WERI-Rb-1 (cell line): ENCODE results near the gene ZNF429.

Experiments used
- DNase-seq: peaks from one replicate; pipeline ENCODE4 v3.0.0-alpha.2; 2020
- H3K27ac ChIP-seq: fragments of 250-450 bp; sonication (Bioruptor Pico); 2 replicates; pipeline ENCODE4 v1.5.1; 2020; ENCODE audit warnings: mild to moderate bottlenecking, moderate library complexity
- H3K27me3 ChIP-seq: fragments of 250-450 bp; sonication (Bioruptor Pico); 2 replicates; pipeline ENCODE4 v1.5.1; 2021; ENCODE audit warnings: mild to moderate bottlenecking, low read depth, moderate library complexity; ENCODE audit not compliant: insufficient read depth, severe bottlenecking
- H3K36me3 ChIP-seq: fragments of 250-450 bp; sonication (Bioruptor Pico); 2 replicates; pipeline ENCODE4 v1.5.1; 2020; ENCODE audit warnings: mild to moderate bottlenecking, moderate library complexity
- H3K4me3 ChIP-seq: 2 replicates; pipeline ENCODE4 v1.5.1; 2011; ENCODE audit warnings: low read depth, mild to moderate bottlenecking, control low read depth, low read length
- H3K9me3 ChIP-seq: fragments of 250-450 bp; sonication (Bioruptor Pico); 2 replicates; pipeline ENCODE4 v1.5.1; 2021; ENCODE audit warnings: mild to moderate bottlenecking, moderate library complexity; ENCODE audit not compliant: severe bottlenecking
- CTCF ChIP-seq: IDR thresholded peaks from 2 replicates; pipeline ENCODE4 v1.5.1; 2011; ENCODE audit warnings: low read depth, mild to moderate bottlenecking, control low read depth, inconsistent platforms, low read length

ZNF429 gene

DNA sequence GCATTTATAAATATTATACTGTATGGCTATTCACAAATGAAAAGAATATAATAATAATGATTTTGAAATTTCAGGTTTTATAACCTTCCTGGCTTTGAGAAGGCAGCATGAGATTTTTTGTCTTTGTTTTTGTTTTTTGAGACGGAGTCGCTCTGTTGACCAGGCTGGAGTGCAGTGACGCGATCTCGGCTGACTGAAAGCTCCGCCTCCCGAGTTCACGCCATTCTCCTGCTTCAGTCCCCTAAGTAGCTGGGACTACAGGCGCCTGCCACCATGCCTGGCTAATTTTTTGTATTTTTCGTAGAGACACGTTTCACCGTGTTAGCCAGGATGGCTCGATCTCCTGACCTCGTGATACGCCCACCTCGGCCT lies 64.1 kb downstream of the ZNF429 start:
- TF ChIP-seq CTCF, result no peak
- H3K36me3 ChIP-seq, result no peaks in the 10 kb centered on the region
- H3K4me3 ChIP-seq, result peak overlapping the region; percentile 22
- H3K9me3 ChIP-seq, result peaks cover 3% of the 10 kb centered on the region
- no peaks in the 10 kb centered on the region for H3K27me3 ChIP-seq
- peak overlapping the region; percentile 75 for H3K27ac ChIP-seq
- DNase-seq, result peak; percentile 33

GRCh38 chr19:21571316-21571715 lies 65.9 kb downstream of the ZNF429 start:
- no peak overlapping the region for H3K4me3 ChIP-seq
- peaks cover 3% of the 10 kb centered on the region for H3K9me3 ChIP-seq
- TF ChIP-seq CTCF, result no peak
- DNase-seq, result no peak
- no peak overlapping the region for H3K27ac ChIP-seq
- no peaks in the 10 kb centered on the region for H3K27me3 ChIP-seq
- no peaks in the 10 kb centered on the region for H3K36me3 ChIP-seq

DNA sequence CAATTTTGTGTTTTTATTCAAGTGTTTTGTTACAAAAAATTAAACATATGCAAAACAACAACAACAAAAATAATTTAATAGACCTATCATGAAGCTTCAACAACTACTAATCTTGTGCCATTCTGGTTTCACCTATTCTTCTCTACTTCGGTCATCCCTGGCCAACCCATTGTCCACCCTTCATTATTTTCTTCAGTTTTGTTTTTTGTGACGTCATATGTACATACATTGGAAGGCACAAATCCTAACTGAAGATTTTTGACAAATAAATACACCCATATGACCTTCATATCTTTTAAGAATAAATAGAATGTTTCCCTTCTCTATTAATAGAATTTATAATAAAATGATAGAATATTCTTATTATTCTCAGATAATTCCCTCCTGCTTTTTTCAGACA lies 69.2 kb downstream of the ZNF429 start:
- Histone ChIP-seq H3K27ac (no peak overlapping the region), H3K36me3 (no peaks in the 10 kb centered on the region), H3K9me3 (peaks cover 8% of the 10 kb centered on the region), H3K4me3 (no peak overlapping the region), H3K27me3 (no peaks in the 10 kb centered on the region)
- DNase-seq, result no peak
- no peak for TF ChIP-seq CTCF

DNA sequence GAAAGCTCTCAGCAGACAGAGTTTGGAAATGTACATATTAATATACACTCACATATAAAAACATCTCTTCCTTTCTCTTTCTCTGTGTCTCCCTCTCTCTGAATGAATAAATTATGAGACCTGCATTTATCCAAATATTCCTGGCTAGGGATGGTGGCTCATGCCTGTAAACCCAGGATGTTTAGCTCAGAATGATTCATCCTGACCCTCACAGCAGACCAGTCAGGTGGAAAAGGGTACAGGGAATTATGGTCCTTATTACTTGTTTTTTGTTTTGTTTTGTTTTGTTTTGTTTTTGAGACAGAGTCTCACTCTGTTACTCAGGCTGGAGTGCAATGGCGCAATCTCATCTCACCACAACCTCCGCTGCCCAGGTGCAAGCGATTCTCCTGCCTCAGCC lies 71.1 kb downstream of the ZNF429 start:
- no peak for TF ChIP-seq CTCF
- Histone ChIP-seq H3K27me3 (no peaks in the 10 kb centered on the region), H3K36me3 (no peaks in the 10 kb centered on the region), H3K4me3 (no peak overlapping the region), H3K9me3 (peaks cover 16% of the 10 kb centered on the region), H3K27ac (no peak overlapping the region)
- DNase-seq, result no peak

- no peak for DNase-seq
- no peak overlapping the region for H3K27ac ChIP-seq
- no peaks in the 10 kb centered on the region for H3K36me3 ChIP-seq
- H3K9me3 ChIP-seq, result peaks cover 16% of the 10 kb centered on the region
- H3K27me3 ChIP-seq, result no peaks in the 10 kb centered on the region
- TF ChIP-seq CTCF, result no peak
- H3K4me3 ChIP-seq, result no peak overlapping the region
Measured at GRCh38 chr19:21580101-21580500, 74.7 kb downstream of the ZNF429 start.

GRCh38 chr19:21580818-21581217 lies 75.4 kb downstream of the ZNF429 start:
- H3K27ac ChIP-seq, result no peak overlapping the region
- no peaks in the 10 kb centered on the region for H3K27me3 ChIP-seq
- no peak for TF ChIP-seq CTCF
- no peaks in the 10 kb centered on the region for H3K36me3 ChIP-seq
- peaks cover 16% of the 10 kb centered on the region for H3K9me3 ChIP-seq
- H3K4me3 ChIP-seq, result no peak overlapping the region
- no peak for DNase-seq
